Suprapubic skin (tissue), 4 donors: ENCODE measurements around the gene NKAIN2.

Experiments
- CTCF ChIP-seq, 2 donors: fragments of 200-600 bp in 1 of 2; fragments of 450-650 bp in 1 of 2; sonication (generic) in 1 of 2; IDR thresholded peaks; one replicate each; pipeline ENCODE4 v1.5.1; 2016 to 2019; ENCODE audit warnings: antibody characterized with exemption in 2 of 2, mild to moderate bottlenecking in 1 of 2, moderate library complexity in 1 of 2
- EP300 ChIP-seq: sonication (generic); formaldehyde crosslinking; IDR thresholded peaks from one replicate; pipeline ENCODE4 v1.6.1; 2017; ENCODE audit warnings: antibody characterized with exemption
- POLR2A ChIP-seq, 2 donors: fragments of 450-650 bp; IDR thresholded peaks; one replicate each; pipeline ENCODE4 v1.6.1; 2017; ENCODE audit warnings: antibody characterized with exemption in 2 of 2, mild to moderate bottlenecking in 2 of 2, moderate library complexity in 2 of 2
- POLR2AphosphoS5 ChIP-seq, 3 donors: sonication (generic); formaldehyde crosslinking; IDR thresholded peaks; one replicate each; pipeline ENCODE4 v1.6.1; 2017; ENCODE audit warnings: antibody characterized with exemption in 3 of 3

DNA sequence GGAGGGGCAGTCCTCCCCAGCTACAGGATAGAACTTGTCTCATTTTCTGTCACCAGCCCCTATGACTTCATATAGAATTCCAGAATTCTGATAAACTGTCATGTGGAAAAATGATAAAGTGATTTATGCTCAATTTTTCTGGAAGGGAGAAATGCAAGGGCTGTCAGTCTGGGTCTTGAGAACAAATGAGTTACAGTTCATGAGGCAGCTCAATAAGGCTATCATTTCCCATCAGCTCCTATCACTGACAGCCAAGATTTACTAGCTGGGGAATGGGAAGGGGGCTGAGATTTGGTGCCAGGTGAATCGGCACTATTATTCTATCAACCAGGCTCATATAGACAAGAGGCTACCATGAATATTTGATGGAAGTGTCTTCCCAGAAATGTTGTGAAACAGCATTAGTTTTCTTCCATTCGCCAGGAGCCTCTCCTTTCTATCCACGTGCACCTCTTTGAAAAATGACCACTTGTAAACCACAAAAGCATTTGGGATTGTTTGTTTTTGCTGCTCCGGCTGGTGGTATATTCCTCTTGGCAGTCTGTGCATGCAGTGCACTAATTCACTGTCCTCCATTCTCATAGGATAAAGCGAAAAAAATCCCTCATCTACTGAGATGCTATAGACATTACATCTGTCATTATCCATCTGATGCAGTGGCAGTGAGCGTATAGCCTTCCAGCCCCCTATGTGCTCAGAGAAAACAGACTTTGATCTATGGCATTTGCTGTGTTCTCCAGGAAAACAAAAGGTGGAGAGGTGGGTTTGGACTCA is 629.9 kb downstream of the NKAIN2 start:
- TF ChIP-seq CTCF (IDR thresholded peaks at IDR 0.05) (no peak), POLR2A (IDR thresholded peaks at IDR 0.05) (no peak), POLR2AphosphoS5 (IDR thresholded peaks at IDR 0.05) (no peak), EP300 (no peak)
